ENCODE data around the gene PLSCR2. TPM values are rescaled to one million over a fixed set of nuclear protein-coding genes. Genes with fewer than 3 reads are reported as not detected.

The PLSCR2 gene
- total and polyA plus RNA-seq, 2 of the 8 experiments (the other 6 are each of a cell fraction or from before 2014, with no cell fraction given), result not detected

- no peak for TF ChIP-seq CHD7 (IDR thresholded peaks at IDR 0.05; ENCODE audit: insufficient replicate concordance, low read length)
- no peak for TF ChIP-seq SIX5 (IDR thresholded peaks at IDR 0.05; ENCODE audit: low read depth, low read length)
- TF ChIP-seq NANOG (IDR thresholded peaks at IDR 0.05; ENCODE audit: insufficient read depth, low read depth, low read length, poor library complexity, severe bottlenecking), result no peak
- TF ChIP-seq SP2 (IDR thresholded peaks at IDR 0.05; ENCODE audit: low read length), result no peak
- TF ChIP-seq HDAC6 (IDR thresholded peaks at IDR 0.05; ENCODE audit: low read depth, low read length), result no peak
- TF ChIP-seq, protein P1, sequence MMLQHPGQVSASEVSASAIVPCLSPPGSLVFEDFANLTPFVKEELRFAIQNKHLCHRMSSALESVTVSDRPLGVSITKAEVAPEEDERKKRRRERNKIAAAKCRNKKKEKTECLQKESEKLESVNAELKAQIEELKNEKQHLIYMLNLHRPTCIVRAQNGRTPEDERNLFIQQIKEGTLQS (IDR thresholded peaks at IDR 0.05; ENCODE audit: insufficient read depth, low read depth, low read length), result no peak
- TF ChIP-seq BRCA1 (IDR thresholded peaks at IDR 0.05; ENCODE audit: low read depth, low read length), result no peak
- no peak for TF ChIP-seq KDM5A (IDR thresholded peaks at IDR 0.05; ENCODE audit: low read length)
- TF ChIP-seq ASH2L (IDR thresholded peaks at IDR 0.05; ENCODE audit: low read length), result no peak
- no peak for TF ChIP-seq POLR2AphosphoS5 (IDR thresholded peaks at IDR 0.05; ENCODE audit: low read depth, low read length)
- no peak for TF ChIP-seq BCL11A (IDR thresholded peaks at IDR 0.05; ENCODE audit: low read depth in 2 of 2, low read length in 2 of 2)
- no peak for TF ChIP-seq EZH2 (IDR thresholded peaks at IDR 0.05; ENCODE audit: low read depth, low read length, severe bottlenecking)
Observed at GRCh38 chr3:146432066-146432465, 37.3 kb downstream of the PLSCR2 start (continued).
